ENCODE results near the gene OR2A12.
"Not testable (repeated sequence)": the region's sequence is repeated elsewhere in the genome, so short reads cannot be mapped to it uniquely, and the experiment has no call there.

Gene OR2A12

GRCh38 chr7:144085978-144086377 is at the start of gene OR2A12:
Gene OR2A12, plus strand, starts transcription at chr7:144086278. Its CDS starts 8,830 bp downstream, at chr7:144095108.
- DNase-seq (ENCODE audit: low read depth) = no peak

GRCh38 chr7:144036302-144036885 is 49.7 kb upstream of the OR2A12 start:
- no peak for DNase-seq (ENCODE audit: low read depth)

- no peak for DNase-seq (ENCODE audit: low read depth)
Observed at GRCh38 chr7:144037414-144038035, 48.6 kb upstream of the OR2A12 start.

GRCh38 chr7:144038887-144039286 is 47.2 kb upstream of the OR2A12 start:
- no peak for DNase-seq (ENCODE audit: low read depth)

- DNase-seq (ENCODE audit: low read depth) = no peak
Observed at GRCh38 chr7:144048648-144049047, 37.4 kb upstream of the OR2A12 start, which contains the start of gene OR2A5. Gene OR2A5, plus strand, starts transcription at chr7:144048948. Its CDS starts 1,454 bp downstream, at chr7:144050402.

GRCh38 chr7:144049491-144049890 is 36.6 kb upstream of the OR2A12 start:
- no peak for DNase-seq (ENCODE audit: low read depth)

GRCh38 chr7:144050093-144050492 is 36.0 kb upstream of the OR2A12 start:
- no peak for DNase-seq (ENCODE audit: low read depth)

- DNase-seq (ENCODE audit: low read depth) = not testable (repeated sequence)
Observed at GRCh38 chr7:144050884-144051283, 35.2 kb upstream of the OR2A12 start.

- no peak for DNase-seq (ENCODE audit: low read depth)
Observed at GRCh38 chr7:144057954-144058353, 28.1 kb upstream of the OR2A12 start.

GRCh38 chr7:144063710-144064109 is 22.4 kb upstream of the OR2A12 start:
- DNase-seq (ENCODE audit: low read depth) = no peak

GRCh38 chr7:144069511-144069910 is 16.6 kb upstream of the OR2A12 start, which contains the start of gene OR2A25:
Gene OR2A25, plus strand, starts transcription at chr7:144069811. Its CDS starts 4,409 bp downstream, at chr7:144074220.
- no peak for DNase-seq (ENCODE audit: low read depth)

GRCh38 chr7:144069953-144070352 is 16.1 kb upstream of the OR2A12 start:
- no peak for DNase-seq (ENCODE audit: low read depth)

- no peak for DNase-seq (ENCODE audit: low read depth)
Observed at GRCh38 chr7:144074374-144074773, 11.7 kb upstream of the OR2A12 start.

GRCh38 chr7:144086730-144087129 is 652 bp downstream of the OR2A12 start:
- no peak for DNase-seq (ENCODE audit: low read depth)

- DNase-seq (ENCODE audit: low read depth) = no peak
Observed at GRCh38 chr7:144087230-144087629, 1.2 kb downstream of the OR2A12 start.

GRCh38 chr7:144090667-144091066 is 4.6 kb downstream of the OR2A12 start:
- no peak for DNase-seq (ENCODE audit: low read depth)

GRCh38 chr7:144098776-144099175 is 12.7 kb downstream of the OR2A12 start:
- no peak for DNase-seq (ENCODE audit: low read depth)

GRCh38 chr7:144100607-144101006 is 14.5 kb downstream of the OR2A12 start:
- DNase-seq (ENCODE audit: low read depth) = no peak

- no peak for DNase-seq (ENCODE audit: low read depth)
Observed at GRCh38 chr7:144102041-144102440, 16.0 kb downstream of the OR2A12 start.

- DNase-seq (ENCODE audit: low read depth) = no peak
Observed at GRCh38 chr7:144105211-144105610, 19.1 kb downstream of the OR2A12 start.

GRCh38 chr7:144109283-144109682 is 23.2 kb downstream of the OR2A12 start, which contains the start of gene OR2A2:
Gene OR2A2, plus strand, starts transcription at chr7:144109583. Its CDS starts 0 bp downstream, at chr7:144109583.
- no peak for DNase-seq (ENCODE audit: low read depth)

- no peak for DNase-seq (ENCODE audit: low read depth)
Observed at GRCh38 chr7:144110272-144110671, 24.2 kb downstream of the OR2A12 start.

- DNase-seq (ENCODE audit: low read depth) = no peak
Observed at GRCh38 chr7:144113651-144114050, 27.6 kb downstream of the OR2A12 start.

- DNase-seq (ENCODE audit: low read depth) = no peak
Observed at GRCh38 chr7:144118341-144118740, 32.3 kb downstream of the OR2A12 start.

Measured in activated T-cell treated with anti-CD3 and anti-CD28 coated beads for 48 hours (primary cell).